Peyer's patch (tissue), 4 donors: ENCODE measurements around the gene RNF5.
"Not testable (repeated sequence)": the region's sequence is repeated elsewhere in the genome, so short reads cannot be mapped to it uniquely, and the experiment has no call there.

ENCODE experiments used
- CTCF ChIP-seq, 6 experiments: fragments of 450-650 bp in 4 of 6; fragments of 200-600 bp in 2 of 6; sonication (generic) in 1 of 6; IDR thresholded peaks; one replicate each; pipeline ENCODE4 v1.5.1; 2017 to 2019; ENCODE audit warnings: antibody characterized with exemption in 6 of 6, mild to moderate bottlenecking in 3 of 6, moderate library complexity in 1 of 6
- POLR2A ChIP-seq, 2 donors: fragments of 450-650 bp; IDR thresholded peaks; one replicate each; pipeline ENCODE4 v1.5.1; 2017; ENCODE audit warnings: antibody characterized with exemption in 2 of 2, mild to moderate bottlenecking in 2 of 2, moderate library complexity in 2 of 2

GRCh38 chr6:32193096-32193495 lies 14.9 kb downstream of the RNF5 start:
- not testable (repeated sequence) for TF ChIP-seq CTCF, POLR2A (IDR thresholded peaks at IDR 0.05)
